ENCODE data around the gene FLT3.
"Not testable (repeated sequence)": the region's sequence is repeated elsewhere in the genome, so short reads cannot be mapped to it uniquely, and the experiment has no call there.

FLT3 gene

DNA sequence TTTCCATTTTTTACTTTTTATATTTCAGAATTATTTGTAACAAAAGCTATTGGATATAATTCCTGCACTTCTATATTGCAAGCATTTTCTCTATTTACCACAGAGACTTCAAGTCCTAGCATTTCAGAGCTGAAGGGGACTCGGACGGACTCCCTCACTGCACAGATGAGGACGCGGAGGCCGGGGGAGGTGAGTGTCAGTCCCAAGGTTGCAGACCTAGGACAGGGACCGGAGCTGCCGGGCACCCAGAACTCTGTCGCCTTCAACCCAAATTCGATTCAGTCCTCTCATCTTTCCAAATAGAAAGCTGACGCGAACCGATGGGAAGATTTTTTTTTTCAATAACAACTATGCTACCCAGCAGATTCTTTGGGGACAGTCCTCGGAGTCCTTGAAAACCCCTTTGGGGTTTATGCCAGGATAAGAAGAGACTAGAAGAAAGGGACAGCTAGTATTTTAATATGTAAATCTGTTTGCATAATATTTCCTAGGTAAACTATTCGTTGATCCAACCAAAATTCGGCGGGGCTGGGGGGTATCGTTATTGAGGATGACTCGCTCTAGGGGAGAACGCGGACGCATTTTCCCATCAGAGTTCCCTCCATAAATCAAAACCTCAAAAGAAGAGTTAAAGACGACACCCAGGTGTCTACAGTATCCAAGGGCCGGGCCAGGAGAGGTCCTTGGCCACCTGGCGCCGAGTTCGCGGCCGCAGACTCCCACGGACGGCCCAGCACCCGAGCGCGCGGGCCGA lies 803 bp downstream of the FLT3 start:
- no peak for DNase-seq

DNA sequence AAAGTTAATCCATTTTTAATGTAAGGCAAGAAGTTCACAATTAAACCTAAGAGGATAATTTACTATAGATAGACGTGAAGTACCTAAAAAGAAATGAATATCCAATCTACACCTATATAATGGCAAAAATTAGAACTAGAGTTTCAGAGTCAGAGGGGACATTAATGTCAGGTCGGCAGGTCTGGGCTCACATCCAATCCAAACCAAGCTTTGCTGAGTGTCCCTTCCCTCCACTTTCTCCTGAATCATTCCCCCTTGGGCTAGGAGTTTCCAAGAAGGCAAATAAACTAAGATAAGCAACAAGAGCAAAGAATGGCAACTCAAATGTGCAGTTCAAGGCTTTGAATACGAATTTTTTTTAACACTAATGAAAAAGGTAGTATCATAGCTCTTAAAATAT lies 2.9 kb downstream of the FLT3 start:
- DNase-seq, result no peak

DNA sequence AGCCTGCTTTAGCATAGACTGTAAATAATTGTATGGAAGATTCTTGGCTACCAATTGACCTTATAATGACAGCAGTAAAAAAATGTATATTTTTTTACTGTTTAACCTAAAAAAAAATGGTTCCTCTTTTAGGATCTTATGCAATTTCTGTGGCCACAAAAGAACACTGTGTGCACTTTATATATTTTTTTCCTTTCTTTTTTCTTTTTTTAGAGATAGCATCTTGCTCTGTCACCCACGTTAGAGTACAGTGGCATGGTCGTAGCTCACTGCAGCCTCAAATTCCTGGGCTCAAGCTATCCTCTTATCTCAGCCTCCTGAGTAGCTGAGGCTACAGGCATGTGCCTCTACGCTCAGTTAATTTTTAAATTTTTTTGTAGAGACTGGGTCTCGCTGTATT lies 6.1 kb downstream of the FLT3 start:
- no peak for DNase-seq

DNA sequence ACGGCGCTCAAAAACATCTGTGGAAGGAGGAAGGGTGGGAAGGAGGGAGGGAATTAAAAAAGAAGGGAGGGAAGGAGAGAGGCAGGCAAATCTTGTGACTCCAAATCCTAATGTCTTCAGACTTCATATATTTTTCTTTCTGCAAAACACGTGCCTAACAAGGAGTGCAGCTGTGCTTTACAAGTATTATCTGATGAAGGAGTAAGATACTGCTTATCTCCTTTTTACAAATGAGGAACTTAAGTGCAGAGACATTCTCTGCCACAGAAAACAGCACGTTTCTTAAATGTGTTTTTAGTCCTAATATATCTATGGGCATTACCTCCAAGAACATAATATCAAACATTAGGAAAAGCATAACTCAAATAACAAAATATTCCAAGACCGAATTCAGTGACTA lies 6.5 kb downstream of the FLT3 start:
- no peak for DNase-seq

DNA sequence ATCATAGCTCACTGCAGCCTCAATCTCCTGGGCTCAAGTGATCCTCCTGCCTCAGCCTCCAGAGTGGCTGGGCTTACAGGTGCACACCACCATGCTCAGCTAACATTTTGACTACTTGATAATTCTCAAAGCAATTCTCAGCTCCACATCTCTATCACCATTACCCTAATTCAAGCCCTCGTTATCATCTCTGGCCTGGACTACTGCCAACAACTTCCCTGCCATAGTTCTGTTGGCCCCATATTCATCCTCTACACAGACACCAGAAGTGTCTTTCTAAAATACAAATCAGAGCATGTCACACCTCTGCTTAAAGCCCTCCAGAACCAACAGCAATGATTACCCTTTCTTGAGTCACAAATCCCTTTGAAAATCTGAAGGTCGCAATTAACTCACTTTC lies 7.9 kb downstream of the FLT3 start:
- no peak for DNase-seq

DNA sequence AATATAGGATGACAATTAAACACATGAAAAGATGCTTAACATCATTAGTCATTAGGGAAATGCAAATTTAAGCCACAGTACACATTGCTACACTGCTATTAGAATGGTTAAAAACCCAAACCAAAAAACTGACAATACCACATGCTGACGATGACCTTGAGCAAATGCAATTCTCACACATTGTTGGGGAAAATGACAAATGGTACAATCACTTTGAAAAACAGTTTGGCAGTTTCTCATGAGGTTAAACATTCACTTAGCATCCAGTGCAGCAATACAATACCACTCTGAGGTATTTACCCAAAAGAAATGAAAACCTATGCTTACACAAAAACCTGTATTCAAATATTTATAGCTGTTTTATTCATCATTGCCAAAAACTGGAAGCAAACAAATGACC lies 11.3 kb downstream of the FLT3 start:
- DNase-seq, result no peak

DNA sequence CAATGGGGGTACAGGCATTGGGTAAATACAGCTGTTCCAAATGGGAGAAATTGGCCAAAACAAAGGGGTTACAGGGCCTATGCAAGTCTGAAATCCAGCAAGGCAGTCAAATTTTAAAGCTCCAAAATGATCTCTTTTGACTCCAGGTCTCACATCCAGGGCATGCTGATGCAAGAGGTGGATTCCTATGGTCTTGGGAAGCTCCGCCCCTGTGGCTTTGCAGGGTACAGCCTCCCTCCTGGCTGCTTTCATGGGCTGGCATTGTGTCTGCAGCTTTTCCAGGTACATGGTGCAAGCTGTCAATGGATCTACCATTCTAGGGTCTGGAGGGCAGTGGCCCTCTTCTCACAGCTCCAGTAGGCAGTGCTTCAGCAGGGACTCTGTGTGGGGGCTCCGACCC lies 22.6 kb downstream of the FLT3 start:
- not testable (repeated sequence) for DNase-seq

DNA sequence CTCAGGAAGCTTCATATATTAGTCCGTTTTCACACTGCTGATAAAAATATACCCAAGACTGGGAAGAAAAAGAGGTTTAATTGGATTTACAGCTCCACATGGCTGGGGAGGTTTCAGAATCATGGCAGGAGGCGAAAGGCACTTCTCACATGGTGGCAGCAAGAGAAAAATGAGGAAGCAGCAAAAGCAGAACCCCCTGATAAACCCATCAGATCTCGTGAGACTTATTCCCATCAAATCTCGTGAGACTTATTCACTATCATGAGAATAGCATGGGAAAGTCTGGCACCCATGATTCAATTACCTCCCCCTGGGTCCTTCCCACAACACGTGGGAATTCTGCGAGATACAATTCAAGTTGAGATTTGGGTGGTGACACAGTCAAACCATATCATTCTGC lies 23.1 kb downstream of the FLT3 start:
- no peak for DNase-seq

DNA sequence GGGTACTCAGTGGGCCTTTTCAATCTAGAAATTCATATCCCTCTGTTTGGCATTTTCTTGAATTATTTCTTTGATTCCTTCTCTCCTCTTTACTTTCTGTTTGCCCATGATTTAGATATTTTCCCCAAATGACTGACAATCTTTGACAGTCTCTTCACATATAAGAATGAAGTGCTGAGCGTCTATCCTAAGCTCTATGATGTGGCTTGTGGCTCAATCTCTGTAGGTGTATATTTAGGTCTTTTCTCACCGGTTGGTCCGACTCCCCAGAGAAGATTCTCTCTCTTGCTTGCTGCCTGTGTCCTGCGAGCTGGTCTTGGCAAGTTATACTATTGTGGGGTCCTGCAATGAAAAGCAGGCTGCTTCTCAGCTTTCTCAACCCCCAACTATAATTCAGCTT lies 29.0 kb downstream of the FLT3 start:
- DNase-seq, result no peak

DNA sequence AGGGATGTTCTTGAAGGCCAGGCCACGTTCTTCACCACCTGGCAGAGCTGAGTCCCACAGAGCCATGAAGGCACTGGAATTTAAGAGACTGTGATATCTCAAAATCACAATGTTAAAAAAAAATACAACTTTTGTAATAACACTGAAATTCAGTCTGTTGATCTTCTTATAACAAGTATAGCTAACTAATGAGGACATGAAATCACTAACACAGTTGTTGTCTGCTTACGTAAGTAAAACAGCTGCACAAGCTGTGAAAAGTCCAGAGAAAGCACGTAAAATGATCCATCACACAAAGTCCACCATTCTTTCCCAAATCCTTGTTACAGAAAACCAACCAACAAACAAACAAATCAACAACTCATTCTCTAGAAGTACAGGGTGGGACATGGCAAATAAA lies 32.9 kb downstream of the FLT3 start:
- no peak for DNase-seq

DNA sequence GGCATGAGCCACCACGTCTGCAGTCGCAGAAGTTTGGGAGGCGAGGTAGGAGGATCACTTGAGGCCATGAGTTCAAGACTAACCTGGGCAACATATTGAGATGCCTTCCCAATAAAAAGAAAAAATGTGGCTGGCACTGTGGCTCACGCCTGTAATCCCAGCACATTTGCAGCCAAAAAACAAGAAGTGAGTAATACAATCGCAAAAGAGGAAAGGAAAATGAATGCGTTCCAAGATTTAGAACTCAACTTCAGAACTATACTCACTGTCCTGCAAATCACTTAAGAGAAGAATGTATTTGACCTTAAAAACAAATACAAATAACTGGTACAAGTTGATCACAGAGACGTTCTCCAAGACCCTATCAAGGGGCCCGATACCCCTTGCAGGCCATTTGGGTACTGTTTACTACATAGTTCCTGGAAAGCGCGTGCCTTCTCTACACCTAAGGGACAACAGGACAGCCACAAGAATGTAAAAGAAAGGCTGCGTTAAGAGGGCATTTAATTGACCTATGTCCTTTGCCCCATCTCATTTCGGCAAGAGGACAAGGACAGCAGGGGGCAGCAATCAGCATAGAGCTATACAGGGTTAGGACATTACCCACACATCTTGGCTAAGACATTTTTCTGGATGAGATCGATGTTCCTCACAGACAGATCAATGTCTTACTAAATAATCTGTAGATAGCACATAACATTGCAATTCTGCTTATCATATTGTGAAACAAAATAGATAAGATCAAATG lies 41.3 kb downstream of the FLT3 start:
- peak; percentile 50 to 69 for DNase-seq

DNA sequence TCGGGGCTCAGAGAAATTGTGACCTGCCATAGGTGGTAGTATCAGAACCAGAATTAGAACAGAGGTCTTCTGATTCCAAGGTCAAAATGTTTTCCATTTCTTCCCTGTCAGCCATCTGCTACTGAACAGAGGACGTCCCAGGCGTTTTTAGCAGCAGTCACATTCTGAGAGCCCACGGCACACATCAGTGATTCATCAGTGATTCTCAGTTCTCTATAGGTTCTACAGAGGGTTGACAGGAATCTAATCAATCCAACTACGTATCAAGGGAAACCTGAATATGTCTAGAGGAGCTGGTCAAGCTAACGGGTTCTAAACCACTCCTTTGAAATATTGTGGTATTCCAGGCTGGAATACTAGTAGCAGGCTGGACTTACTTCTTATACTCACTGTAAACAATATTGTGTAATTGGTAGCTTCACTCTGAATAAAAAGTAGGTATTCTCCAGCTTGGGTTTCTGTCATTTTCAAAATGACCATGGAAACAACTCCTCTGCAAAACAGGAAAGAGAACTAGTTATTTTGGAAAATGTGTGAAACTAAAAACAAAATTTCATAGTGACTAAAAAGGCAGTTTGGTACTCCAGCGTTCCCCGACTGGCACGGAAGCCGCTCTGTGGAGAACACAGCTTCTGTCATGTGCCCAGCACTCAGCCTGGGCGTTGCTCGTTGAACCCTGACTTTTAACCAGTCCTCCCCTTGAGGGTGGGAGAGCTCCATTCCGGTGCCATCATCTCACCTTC lies 43.2 kb downstream of the FLT3 start:
- DNase-seq, result no peak

DNA sequence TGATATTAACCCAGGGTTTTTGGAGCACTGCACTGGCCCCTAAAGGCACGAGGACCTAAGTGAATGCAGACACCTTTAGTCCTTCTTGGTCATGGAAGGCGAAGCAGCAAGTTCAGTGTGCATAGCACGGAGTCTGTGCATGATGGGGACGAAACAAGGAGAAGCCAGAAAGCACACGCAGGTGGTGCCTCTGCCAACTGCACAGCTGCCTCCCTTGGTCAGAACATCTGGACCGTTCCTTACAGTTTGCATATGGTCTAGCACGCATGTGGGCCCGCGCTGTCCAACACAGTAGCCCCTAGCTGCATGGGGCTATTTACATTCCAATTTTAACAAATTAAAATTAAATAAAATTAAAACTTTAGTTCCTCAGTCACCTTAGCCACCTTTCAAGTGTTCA lies 44.0 kb downstream of the FLT3 start:
- no peak for DNase-seq

DNA sequence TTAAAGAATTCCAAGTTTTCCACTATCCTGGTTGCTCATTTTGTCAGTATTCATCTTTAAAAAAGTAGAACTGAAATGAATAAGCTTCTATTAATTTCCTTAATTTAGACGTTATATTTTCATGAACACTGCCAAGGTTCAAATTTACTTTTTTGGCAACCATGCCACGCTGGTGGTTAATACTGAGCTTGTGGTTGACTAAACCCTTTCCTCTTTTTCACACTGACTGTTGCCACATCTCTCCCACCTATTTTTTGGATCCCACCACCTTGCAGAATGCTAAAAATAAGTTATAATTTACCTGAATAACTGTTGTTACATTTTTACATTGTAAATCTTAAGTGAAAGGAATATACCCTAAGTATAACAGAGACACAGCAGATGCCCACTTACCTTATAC lies 45.0 kb downstream of the FLT3 start:
- no peak for DNase-seq

DNA sequence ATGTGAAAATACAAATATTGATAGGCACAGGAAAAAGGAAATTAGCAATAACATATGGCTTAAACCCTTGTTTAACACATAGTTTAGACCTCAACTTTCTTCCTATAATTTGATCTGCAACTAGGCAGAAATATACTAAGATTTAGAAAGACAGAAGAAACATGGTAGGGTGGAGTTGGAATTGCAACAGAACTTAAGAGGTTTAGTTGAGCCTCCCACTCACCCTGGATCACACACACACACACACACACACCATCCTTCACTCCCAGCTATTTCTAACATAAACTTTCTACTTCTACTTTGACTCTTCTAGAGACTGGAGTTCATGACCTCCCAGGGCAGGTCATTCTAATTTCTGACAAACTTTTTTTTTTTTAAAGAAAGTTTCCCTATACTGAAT lies 47.4 kb downstream of the FLT3 start:
- DNase-seq, result no peak

DNA sequence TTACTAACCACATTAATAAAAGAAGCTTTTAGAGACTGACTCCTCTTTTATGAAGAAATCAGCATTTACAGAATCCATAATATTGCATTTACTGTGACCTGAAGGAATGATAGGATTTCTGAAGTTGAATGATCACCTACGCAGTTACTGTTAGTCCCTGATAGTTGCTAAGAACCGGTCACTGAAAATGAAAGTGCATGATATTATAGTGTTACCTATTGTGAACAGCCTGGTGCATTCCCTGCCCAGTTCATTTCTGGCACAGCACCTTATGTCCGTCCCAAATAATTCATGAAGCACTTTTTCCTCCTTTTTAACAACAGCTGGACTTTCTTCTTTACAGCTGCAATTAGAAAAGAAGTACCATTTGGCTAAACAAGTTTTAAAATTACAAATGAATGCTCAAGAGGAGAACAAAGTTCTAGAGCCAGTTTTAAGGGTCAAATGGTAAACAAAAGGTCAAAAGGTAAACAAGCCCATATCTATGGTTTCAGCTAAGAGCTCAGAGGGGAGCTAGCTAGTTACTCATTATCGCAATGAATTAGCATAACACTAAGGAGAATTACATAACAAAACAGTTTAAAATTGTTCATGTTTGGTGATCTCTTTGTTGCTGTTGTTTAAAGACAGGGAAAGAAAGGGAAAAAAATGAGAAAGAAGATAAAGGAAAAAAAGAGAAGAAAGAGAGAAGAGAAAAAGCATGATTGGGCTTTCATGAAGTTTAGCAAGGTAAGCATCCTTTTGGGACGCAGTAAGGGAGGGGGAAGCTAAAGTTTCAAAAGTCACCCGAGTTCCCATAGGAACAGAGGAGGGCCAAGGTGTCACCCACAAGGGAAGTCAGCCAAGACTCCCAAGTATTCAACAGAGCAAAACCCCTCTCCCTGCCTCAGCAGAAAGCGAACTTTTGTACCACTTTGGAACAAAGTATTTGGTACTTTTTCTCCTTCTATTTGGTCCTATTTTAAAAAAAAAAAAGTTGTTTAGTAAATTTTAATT lies 50.2 kb downstream of the FLT3 start:
- no peak for DNase-seq

DNA sequence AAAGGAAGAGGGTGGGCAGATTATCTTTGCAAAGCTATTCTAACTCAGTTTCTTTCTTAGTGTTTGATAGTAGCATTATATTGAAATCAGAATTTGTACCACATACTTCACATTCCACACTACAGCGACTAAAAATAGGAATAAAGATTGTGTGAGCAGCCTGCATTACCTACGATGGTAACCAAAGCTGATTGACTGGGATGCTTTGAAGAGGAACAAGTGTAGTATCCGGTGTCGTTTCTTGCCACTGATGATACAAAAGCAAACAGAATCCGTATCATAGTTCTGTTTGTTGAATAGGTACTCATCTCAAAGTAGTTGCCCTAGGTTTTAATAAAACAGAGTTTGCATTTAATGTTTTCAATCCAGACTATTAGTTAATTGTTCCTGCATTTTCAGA lies 51.2 kb downstream of the FLT3 start:
- DNase-seq, result no peak

DNA sequence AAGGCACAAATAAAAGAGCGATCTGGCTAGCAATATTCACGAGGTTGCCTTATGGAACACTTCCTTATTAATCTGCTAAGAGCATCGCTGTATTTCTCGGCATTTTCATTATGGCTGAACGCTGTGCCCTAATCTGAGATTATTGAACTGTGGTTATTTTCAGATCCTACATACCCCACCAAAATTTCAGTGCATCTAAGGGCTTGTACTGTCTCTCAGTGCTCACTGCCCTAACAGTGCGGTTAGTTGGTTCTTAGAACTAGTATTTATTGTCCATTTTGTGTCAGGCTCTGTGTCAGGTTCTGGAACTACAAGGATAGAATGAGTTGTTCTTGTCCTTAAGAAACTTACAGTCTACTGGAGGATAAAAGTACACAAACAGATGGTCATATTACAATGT lies 51.6 kb downstream of the FLT3 start:
- no peak for DNase-seq

DNA sequence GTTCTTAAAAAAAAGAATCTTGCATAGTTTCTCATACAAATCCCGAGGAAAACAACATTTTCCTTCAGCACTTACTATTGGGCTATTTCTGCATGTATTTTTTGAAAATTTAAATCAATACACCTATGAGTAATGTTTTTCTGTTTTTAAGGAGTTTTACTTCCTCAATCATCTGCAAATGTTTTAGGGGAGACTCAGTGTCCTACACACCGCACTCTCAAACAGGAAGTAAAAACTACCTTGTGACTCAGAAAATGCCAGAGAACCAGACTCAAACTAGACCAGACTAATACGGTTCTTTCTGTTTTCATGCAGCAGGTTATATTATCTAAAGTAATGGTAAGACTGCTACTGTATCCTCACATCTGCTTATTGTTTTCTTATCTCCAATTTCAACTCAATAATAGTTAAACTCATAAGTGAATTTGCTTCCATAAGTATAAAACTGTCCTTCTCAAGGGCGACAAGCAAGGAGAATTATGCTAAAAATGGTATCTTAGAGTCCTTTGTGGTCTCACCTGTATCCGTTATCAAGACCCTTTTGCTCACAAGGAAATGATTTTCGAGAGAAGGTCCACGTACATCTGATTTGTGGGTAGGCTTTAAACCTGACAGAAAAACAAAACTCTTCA lies 52.5 kb downstream of the FLT3 start:
- no peak for DNase-seq

DNA sequence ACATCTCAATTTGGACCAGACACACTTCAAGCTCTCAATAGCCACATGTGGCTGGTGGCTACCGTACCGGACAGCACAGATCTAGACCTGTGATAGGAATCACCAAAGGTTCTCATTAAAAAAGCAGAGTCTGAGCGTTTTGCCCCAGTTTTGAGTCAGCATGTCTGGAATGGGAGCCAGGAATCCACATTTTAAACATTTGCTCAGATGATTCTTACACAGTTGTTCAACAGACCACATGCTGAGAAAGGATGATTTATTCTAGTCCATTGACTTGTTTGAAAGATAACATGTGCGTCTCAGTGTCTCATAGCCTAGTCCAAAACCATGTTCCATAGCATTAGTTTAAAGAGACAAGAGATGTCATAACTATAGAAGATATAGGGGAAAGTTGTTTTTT lies 53.4 kb downstream of the FLT3 start:
- DNase-seq, result no peak

DNA sequence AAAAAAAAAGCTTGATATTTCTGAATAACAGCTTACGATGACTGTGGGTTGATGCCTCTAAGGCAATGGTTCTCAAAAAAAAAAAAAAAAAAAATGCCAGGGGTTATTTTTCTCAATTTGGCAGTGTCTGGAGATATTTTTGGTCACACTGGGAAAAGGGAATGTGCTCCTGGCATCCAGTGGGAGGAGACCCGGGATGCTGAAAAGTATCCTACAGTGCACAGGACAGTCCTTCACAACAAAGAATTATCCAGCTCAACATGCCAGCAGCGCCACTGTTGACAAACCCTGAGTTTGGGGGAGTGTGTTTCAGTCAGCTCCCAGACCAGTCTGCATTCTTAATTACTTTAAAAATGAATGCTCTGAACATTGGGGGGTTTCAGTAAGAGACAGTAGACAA lies 54.5 kb downstream of the FLT3 start:
- DNase-seq, result no peak

DNA sequence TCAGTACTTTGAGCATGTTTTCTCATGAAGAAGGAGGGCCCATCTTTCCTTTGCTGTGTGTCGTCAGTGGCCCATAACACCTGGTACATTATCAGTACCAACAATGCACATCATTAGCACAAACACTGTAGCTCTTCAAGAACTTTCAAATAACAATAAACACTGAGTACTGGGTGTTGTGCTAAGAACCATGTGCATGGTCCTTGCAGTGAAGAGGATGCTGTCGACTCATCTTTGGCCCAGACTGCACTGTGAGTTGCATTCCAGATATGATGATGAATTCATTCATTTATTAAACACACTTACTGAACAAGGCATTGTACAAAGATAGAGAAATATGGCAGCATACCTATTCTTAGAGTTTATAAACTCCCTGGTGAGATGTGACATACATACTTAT lies 55.8 kb downstream of the FLT3 start:
- no peak for DNase-seq
